ENCODE data around the gene SRPK2.
"Not testable (repeated sequence)": the region's sequence is repeated elsewhere in the genome, so short reads cannot be mapped to it uniquely, and the experiment has no call there.

DNA sequence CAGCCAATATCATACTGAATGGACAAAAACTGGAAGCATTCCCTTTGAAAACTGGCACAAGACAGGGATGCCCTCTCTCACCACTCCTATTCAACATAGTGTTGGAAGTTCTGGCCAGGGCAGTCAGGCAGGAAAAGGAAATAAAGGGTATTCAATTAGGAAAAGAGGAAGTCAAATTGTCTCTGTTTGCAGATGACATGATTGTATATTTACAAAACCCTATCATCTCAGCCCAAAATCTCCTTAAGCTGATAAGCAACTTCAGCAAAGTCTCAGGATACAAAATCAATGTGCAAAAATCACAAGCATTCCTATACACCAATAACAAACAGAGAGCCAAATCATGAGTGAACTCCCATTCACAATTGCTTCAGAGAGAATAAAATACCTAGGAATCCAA lies 129.8 kb downstream of the SRPK2 start:
- TF ChIP-seq, protein P1, sequence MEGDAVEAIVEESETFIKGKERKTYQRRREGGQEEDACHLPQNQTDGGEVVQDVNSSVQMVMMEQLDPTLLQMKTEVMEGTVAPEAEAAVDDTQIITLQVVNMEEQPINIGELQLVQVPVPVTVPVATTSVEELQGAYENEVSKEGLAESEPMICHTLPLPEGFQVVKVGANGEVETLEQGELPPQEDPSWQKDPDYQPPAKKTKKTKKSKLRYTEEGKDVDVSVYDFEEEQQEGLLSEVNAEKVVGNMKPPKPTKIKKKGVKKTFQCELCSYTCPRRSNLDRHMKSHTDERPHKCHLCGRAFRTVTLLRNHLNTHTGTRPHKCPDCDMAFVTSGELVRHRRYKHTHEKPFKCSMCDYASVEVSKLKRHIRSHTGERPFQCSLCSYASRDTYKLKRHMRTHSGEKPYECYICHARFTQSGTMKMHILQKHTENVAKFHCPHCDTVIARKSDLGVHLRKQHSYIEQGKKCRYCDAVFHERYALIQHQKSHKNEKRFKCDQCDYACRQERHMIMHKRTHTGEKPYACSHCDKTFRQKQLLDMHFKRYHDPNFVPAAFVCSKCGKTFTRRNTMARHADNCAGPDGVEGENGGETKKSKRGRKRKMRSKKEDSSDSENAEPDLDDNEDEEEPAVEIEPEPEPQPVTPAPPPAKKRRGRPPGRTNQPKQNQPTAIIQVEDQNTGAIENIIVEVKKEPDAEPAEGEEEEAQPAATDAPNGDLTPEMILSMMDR (CRISPR knock-in tag; IDR thresholded peaks at IDR 0.05): not testable (repeated sequence)
- TF ChIP-seq, protein P2, sequence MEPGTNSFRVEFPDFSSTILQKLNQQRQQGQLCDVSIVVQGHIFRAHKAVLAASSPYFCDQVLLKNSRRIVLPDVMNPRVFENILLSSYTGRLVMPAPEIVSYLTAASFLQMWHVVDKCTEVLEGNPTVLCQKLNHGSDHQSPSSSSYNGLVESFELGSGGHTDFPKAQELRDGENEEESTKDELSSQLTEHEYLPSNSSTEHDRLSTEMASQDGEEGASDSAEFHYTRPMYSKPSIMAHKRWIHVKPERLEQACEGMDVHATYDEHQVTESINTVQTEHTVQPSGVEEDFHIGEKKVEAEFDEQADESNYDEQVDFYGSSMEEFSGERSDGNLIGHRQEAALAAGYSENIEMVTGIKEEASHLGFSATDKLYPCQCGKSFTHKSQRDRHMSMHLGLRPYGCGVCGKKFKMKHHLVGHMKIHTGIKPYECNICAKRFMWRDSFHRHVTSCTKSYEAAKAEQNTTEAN (CRISPR knock-in tag; conservative IDR thresholded peaks at IDR 0.05): not testable (repeated sequence)
- TF ChIP-seq HMG20B (CRISPR knock-in tag; conservative IDR thresholded peaks at IDR 0.05); ETV6 (CRISPR knock-in tag; conservative IDR thresholded peaks at IDR 0.05); JUNB (CRISPR knock-in tag; IDR thresholded peaks at IDR 0.05; ENCODE audit: borderline replicate concordance); POLR2AphosphoS5 (IDR thresholded peaks at IDR 0.05; ENCODE audit: low read depth, low read length); POLR2A (IDR thresholded peaks at IDR 0.05; ENCODE audit: insufficient read depth in 1 of 2, low read depth in 2 of 2, low read length in 2 of 2); HDAC1 (CRISPR knock-in tag; IDR thresholded peaks at IDR 0.05): not testable (repeated sequence)
- TF ChIP-seq, protein P3, sequence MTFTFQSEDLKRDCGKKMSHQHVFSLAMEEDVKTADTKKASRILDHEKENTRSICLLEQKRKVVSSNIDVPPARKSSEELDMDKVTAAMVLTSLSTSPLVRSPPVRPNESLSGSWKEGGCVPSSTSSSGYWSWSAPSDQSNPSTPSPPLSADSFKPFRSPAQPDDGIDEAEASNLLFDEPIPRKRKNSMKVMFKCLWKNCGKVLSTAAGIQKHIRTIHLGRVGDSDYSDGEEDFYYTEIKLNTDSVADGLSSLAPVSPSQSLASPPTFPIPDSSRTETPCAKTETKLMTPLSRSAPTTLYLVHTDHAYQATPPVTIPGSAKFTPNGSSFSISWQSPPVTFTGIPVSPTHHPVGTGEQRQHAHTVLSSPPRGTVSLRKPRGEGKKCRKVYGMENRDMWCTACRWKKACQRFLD (CRISPR knock-in tag; IDR thresholded peaks at IDR 0.05; ENCODE audit: borderline replicate concordance): not testable (repeated sequence)
- TF ChIP-seq, protein P4, sequence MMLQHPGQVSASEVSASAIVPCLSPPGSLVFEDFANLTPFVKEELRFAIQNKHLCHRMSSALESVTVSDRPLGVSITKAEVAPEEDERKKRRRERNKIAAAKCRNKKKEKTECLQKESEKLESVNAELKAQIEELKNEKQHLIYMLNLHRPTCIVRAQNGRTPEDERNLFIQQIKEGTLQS (CRISPR knock-in tag; IDR thresholded peaks at IDR 0.05): not testable (repeated sequence)

Measured in HepG2 (cell line).